Subcutaneous preadipocyte (primary cell): ENCODE measurements around the gene DDX21. TPM values are rescaled to one million over a fixed set of nuclear protein-coding genes. Genes with fewer than 3 reads are reported as not detected.

Experiments
- small RNA-seq: library from RNA; depleted of rRNA; stranded (forward); fragments of <200 nt; gene quantifications from one replicate; pipeline ENCODE3, GENCODE V24; 2012
- total RNA-seq: library from RNA; depleted of rRNA; stranded (reverse); fragments of >200 nt; gene quantifications from 2 replicates; pipeline ENCODE4 v1.2.3, GENCODE V29; 2012

Gene DDX21
- total RNA-seq: 63.2 and 106 TPM in 2 replicates

DNA sequence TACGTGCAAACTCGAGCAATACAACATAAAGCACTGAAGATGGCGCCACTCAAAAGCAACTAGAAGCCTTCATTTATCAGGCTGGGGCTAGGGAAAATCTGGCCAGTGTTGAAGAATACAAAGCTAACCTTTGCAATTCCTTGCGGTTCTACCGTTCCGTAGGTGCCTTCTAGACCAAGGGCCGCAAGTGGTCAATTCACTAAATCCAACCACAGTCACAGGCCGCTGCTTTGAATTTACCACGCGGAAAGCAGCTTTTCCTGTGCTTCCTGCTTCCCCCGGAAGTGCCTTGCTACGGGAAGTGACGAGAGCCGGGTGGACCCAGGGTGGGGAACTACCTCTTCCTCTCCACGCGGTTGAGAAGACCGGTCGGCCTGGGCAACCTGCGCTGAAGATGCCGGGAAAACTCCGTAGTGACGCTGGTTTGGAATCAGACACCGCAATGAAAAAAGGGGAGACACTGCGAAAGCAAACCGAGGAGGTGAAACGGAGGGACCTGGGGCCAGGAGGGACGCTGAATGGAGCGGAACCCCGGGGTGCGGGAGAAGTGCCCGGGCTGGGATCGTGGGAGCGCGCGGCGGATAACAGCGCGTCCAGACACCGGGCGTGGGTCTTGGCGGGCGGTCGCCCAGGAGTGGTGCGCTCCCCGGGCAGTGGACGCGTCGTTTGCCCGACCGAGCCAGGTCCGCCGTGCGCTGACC, at the start of gene DDX21:
DDX21 (plus strand) TSS at position 339 of the 701 bp plus-strand sequence; CDS start at position 395, 56 bp downstream.

DNA sequence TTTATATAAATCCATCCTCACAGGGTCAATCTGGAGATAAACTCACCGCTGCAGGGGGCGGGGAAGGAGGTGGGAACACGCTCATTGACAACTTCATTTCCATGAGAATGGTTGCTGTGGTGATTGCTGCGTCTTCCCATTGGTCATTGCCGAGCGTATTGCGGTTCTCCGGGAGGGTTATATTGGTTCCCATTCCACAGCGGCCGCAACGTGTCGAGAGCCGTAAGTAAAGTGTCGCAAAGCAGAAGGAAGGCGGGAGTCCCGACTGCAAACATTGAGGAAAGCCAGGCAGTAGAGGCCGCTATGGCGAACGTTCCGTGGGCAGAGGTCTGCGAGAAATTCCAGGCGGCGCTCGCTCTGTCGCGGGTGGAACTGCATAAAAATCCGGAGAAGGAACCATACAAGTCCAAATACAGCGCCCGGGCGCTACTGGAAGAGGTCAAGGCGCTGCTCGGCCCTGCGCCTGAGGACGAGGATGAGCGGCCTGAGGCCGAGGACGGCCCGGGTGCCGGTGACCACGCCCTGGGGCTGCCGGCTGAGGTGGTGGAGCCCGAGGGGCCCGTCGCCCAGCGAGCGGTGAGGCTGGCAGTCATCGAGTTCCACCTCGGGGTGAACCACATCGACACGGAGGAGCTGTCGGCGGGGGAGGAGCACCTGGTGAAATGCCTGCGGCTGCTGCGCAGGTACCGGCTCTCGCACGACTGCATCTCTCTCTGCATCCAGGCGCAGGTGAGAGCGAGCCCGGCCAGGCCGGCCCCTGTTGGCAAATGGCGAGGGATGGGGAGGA, 32.8 kb downstream of the DDX21 start, which contains the start of gene KIFBP:
KIFBP (plus strand) TSS at position 274 of the 787 bp plus-strand sequence; CDS start at position 304, 30 bp downstream.

Small RNAs within 50 kb of the gene (small RNA-seq; reads per million reads assigned to genes)
- not detected for gene RNU6-571P

Other genes starting within 250 kb of the DDX21 start
- gene CCAR1, start 234.9 kb upstream of the DDX21 start, total RNA-seq: 41.9 and 52.8 TPM in 2 replicates
- under 0.01 TPM in 2 replicates for gene STOX1, start 128.6 kb upstream of the DDX21 start, total RNA-seq
- gene DDX50, start 54.9 kb upstream of the DDX21 start, total RNA-seq: 40.4 and 45.7 TPM in 2 replicates
- gene KIFBP, start 32.6 kb downstream of the DDX21 start, total RNA-seq: 34.5 and 45.0 TPM in 2 replicates
- 25.7 and 49.1 TPM in 2 replicates for gene SRGN, start 131.9 kb downstream of the DDX21 start, total RNA-seq
- gene VPS26A, start 168.0 kb downstream of the DDX21 start, total RNA-seq: 21.5 and 24.6 TPM in 2 replicates
- 23.1 and 27.6 TPM in 2 replicates for gene SUPV3L1, start 224.1 kb downstream of the DDX21 start, total RNA-seq